K562 (cell line): Measurements from ENCODE around the gene LRP1B. TPM values are rescaled to one million over a fixed set of nuclear protein-coding genes. Genes with fewer than 3 reads are reported as not detected.

Experiments
- ATAC-seq: fragments of 200-7000 bp; cut with Tn5 transposase; 3 replicates; pipeline ENCODE4 v1.9.1; 2020; ENCODE audit warnings: moderate library complexity
- BruUV-seq: library from RNA; stranded (reverse); fragments of 400-500 nt; replicated peaks from 2 replicates; lab custom pipeline; 2021; lab: Mats Ljungman, UMichigan
- CTCF ChIA-PET: fragments of 300-600 bp; formaldehyde crosslinking; extraction: SDS; loops from one replicate; lab custom pipeline; 2021; ENCODE audit warnings: low intra/inter-chr PET ratio; lab: Yijun Ruan, JAX
- POLR2A ChIA-PET: fragments of 300-600, 350-650 bp; sonication (Branson Sonifier 250); formaldehyde crosslinking; extraction: SDS; loops from one replicate; lab custom pipeline; 2021; ENCODE audit warnings: antibody characterized with exemption, inconsistent platforms; lab: Yijun Ruan, JAX
- DNase-seq, 4 experiments: peaks; one replicate each; pipeline versions ENCODE4 v3.0.0 to v3.0.0-alpha.2; 2011 to 2018; ENCODE audit warnings: low spot score in 3 of 4, mixed read lengths in 3 of 4; ENCODE audit errors: extremely low read depth in 1 of 4
- FAIRE-seq: peaks from 2 replicates; lab custom pipeline; 2011; peaks lifted over from hg19 to GRCh38; lab: Jason Lieb, UNC
- H2AFZ ChIP-seq: 2 replicates; pipeline ENCODE4 v1.6.0; 2011; ENCODE audit warnings: low read depth, low read length, control low read depth, inconsistent platforms
- H3K27ac ChIP-seq: fragments of 200-600 bp; 3 replicates; pipeline ENCODE4 v1.8.0; 2011; ENCODE audit warnings: low read depth, mild to moderate bottlenecking, control low read depth, inconsistent platforms, low read length, moderate library complexity, mixed read lengths; ENCODE audit errors: extremely low read depth
- H3K27me3 ChIP-seq, 2 experiments: fragments of 300-600 bp in 1 of 2; 2 replicates in 1 of 2; 3 replicates in 1 of 2; pipeline versions ENCODE4 v1.6.0 to v1.8.0; 2011; ENCODE audit warnings: inconsistent platforms in 2 of 2, low read length in 2 of 2, mild to moderate bottlenecking in 1 of 2, mixed read lengths in 1 of 2, moderate library complexity in 1 of 2; ENCODE audit not compliant: control insufficient read depth in 2 of 2, insufficient read depth in 2 of 2
- H3K36me3 ChIP-seq: fragments of 300-600 bp; 3 replicates; pipeline ENCODE4 v1.8.0; 2011; ENCODE audit warnings: mild to moderate bottlenecking, low read length, inconsistent platforms; ENCODE audit not compliant: control insufficient read depth, insufficient read depth
- H3K4me1 ChIP-seq, 2 experiments: fragments of 200-600 bp in 1 of 2; replicated peaks in 1 of 2; 2 replicates in 1 of 2; 3 replicates in 1 of 2; pipeline versions ENCODE4 v1.5.1 to v1.8.0; 2011; ENCODE audit warnings: inconsistent platforms in 2 of 2, low read length in 2 of 2, mild to moderate bottlenecking in 1 of 2, mixed read lengths in 1 of 2, moderate library complexity in 1 of 2; ENCODE audit not compliant: control insufficient read depth in 2 of 2, insufficient read depth in 2 of 2
- H3K4me2 ChIP-seq: 2 replicates; pipeline ENCODE4 v1.6.1; 2011; ENCODE audit warnings: low read length, control low read depth, inconsistent platforms, mixed read lengths; ENCODE audit not compliant: insufficient read depth
- H3K4me3 ChIP-seq: fragments of 200-600 bp; sonication (generic), shearing (Covaris generic); 2 replicates; pipeline ENCODE4 v1.5.1; 2016; ENCODE audit warnings: control low read depth, inconsistent platforms
- H3K79me2 ChIP-seq: fragments of 200-600 bp; 3 replicates; pipeline ENCODE4 v1.8.0; 2011; ENCODE audit warnings: low read length, inconsistent platforms; ENCODE audit not compliant: control insufficient read depth, insufficient read depth
- H3K9ac ChIP-seq, 2 experiments: 2 replicates each; pipeline versions ENCODE4 v1.6.0 to v1.6.1; 2011; ENCODE audit warnings: low read depth in 2 of 2, low read length in 2 of 2, control low read depth in 1 of 2, inconsistent platforms in 1 of 2, mild to moderate bottlenecking in 1 of 2, mixed read lengths in 1 of 2; ENCODE audit not compliant: insufficient read depth in 1 of 2
- H3K9me1 ChIP-seq: one replicate; pipeline ENCODE4 v1.6.0; 2011; ENCODE audit warnings: inconsistent platforms, mild to moderate bottlenecking, low read length, moderate library complexity; ENCODE audit not compliant: control insufficient read depth, insufficient read depth
- H3K9me3 ChIP-seq: replicated peaks from 2 replicates; pipeline ENCODE4 v1.5.1; 2011; ENCODE audit warnings: low read depth, low read length, inconsistent platforms; ENCODE audit not compliant: control insufficient read depth, insufficient read depth
- H4K20me1 ChIP-seq: replicated peaks from 2 replicates; pipeline ENCODE4 v1.6.1; 2011; ENCODE audit warnings: low read length, inconsistent platforms, mixed read lengths; ENCODE audit not compliant: control insufficient read depth, insufficient read depth
- DACH1 ChIP-seq: fragments of 450-650 bp; IDR thresholded peaks from 2 replicates; pipeline ENCODE4 v1.6.1; 2018; ENCODE audit not compliant: partially characterized antibody
- EP300 ChIP-seq: IDR thresholded peaks from 2 replicates; pipeline ENCODE4 v1.6.1; 2012; ENCODE audit warnings: low read length, improper control_type of control experiment
- EZH2 ChIP-seq: IDR thresholded peaks from 2 replicates; pipeline ENCODE4 v1.6.1; 2012; ENCODE audit warnings: low read depth, mild to moderate bottlenecking, inconsistent platforms, low read length, borderline replicate concordance
- HNRNPK ChIP-seq: fragments of 200-400 bp; formaldehyde crosslinking; IDR thresholded peaks from one replicate; pipeline ENCODE4 v1.6.1; 2018; ENCODE audit warnings: mild to moderate bottlenecking, low read depth, low read length; ENCODE audit not compliant: poor library complexity, severe bottlenecking
- RBBP5 ChIP-seq: fragments of 200-600 bp; sonication (generic); IDR thresholded peaks from 2 replicates; pipeline ENCODE4 v1.6.1; 2012; ENCODE audit warnings: borderline replicate concordance, mild to moderate bottlenecking, low read length, control low read depth, inconsistent platforms; ENCODE audit not compliant: insufficient read depth, poor library complexity, severe bottlenecking
- SRSF1 ChIP-seq: fragments of 200-400 bp; formaldehyde crosslinking; IDR thresholded peaks from 2 replicates; pipeline ENCODE4 v1.6.1; 2017; ENCODE audit warnings: mild to moderate bottlenecking, low read depth, low read length, moderate library complexity
- ZKSCAN3 ChIP-seq: fragments of 250-450 bp; sonication (Bioruptor Pico); IDR thresholded peaks from 2 replicates; pipeline ENCODE4 v1.4.0; 2020
- WGBS: fragments of 100-300 bp; shearing (Covaris generic); methylation state at CpG from one replicate; pipeline ENCODE4 v1.1.6; 2016; ENCODE audit warnings: low coverage, mixed read lengths; ENCODE audit not compliant: insufficient coverage; ENCODE audit errors: missing lambda C conversion rate; 5-methylcytosine and 5-hydroxymethylcytosine counted together
- in situ Hi-C: fragments of 300-500 bp; cut with MboI; formaldehyde crosslinking; loops from 4 replicates; pipeline ENCODE4 v1.15.0; 2018; ENCODE audit warnings: inconsistent platforms, mixed read lengths
- intact Hi-C: fragments of 100-400 bp; cut with micrococcal nuclease; formaldehyde crosslinking; loops from 2 replicates; pipeline ENCODE4 v1.14.2; 2022
- polyA plus RNA-seq, 8 experiments: library from polyadenylated mRNA; depleted of rRNA in 4 of 8; stranded (reverse) in 5 of 8; unstranded in 3 of 8; fragments of >200 nt; fragmentation: Nextera tagmentation in 2 of 8; fragmentation: Illumina TruSeq in 1 of 8; extraction: Ambion mirVana in 2 of 8; extraction: Trizol in 1 of 8; gene quantifications; 2 replicates each; pipeline versions ENCODE4 v1.2.1 to v1.2.3, GENCODE V29; 2011 to 2014; ENCODE audit warnings: inconsistent platforms in 1 of 8, missing spikeins in 1 of 8
- total RNA-seq, 7 experiments: library from RNA; depleted of rRNA in 6 of 7; stranded (reverse); fragments of >200 nt in 6 of 7; fragmentation: Illumina TruSeq in 2 of 7; extraction: Trizol in 2 of 7; gene quantifications; 2 replicates each; pipeline versions ENCODE4 v1.2.1 to v1.2.3, GENCODE V29; 2011 to 2021; ENCODE audit warnings: low replicate concordance in 1 of 7
- TF ChIP-seq, protein P1 (sequence below): fragments of 250-450 bp; sonication (Bioruptor Pico); IDR thresholded peaks from 2 replicates; pipeline ENCODE4 v1.4.0; 2020

Gene LRP1B
- total and polyA plus RNA-seq, 9 of the 15 experiments (the other 6 are each of a cell fraction or from before 2014, with no cell fraction given) = not detected

GRCh38 chr2:141992695-141993094, 138.1 kb downstream of the LRP1B start:
- Histone ChIP-seq H3K27me3 (no peaks in the 10 kb centered on the region), H4K20me1 (no peaks in the 10 kb centered on the region), H3K9me3 (peaks cover 1% of the 10 kb centered on the region; the same call in 1 of the 2 replicates), H3K9me1 (no peaks in the 10 kb centered on the region), H3K9ac (no peak overlapping the region), H3K4me2 (no peak overlapping the region), H3K27ac (no peak overlapping the region), H3K79me2 (no peaks in the 10 kb centered on the region), H2AFZ (no peak overlapping the region), H3K4me1 (no peaks in the 10 kb centered on the region), H3K4me3 (no peak overlapping the region), H3K36me3 (no peaks in the 10 kb centered on the region)
- FAIRE-seq = no peak
- ChIA-PET CTCF (no interaction called here), POLR2A (no interaction called here)
- no peak for TF ChIP-seq HNRNPK
- no peak for TF ChIP-seq EP300
- no peak for TF ChIP-seq ZKSCAN3 (CRISPR knock-in tag)
- TF ChIP-seq EZH2 = no peak
- no peak for TF ChIP-seq RBBP5
- TF ChIP-seq, protein P1, sequence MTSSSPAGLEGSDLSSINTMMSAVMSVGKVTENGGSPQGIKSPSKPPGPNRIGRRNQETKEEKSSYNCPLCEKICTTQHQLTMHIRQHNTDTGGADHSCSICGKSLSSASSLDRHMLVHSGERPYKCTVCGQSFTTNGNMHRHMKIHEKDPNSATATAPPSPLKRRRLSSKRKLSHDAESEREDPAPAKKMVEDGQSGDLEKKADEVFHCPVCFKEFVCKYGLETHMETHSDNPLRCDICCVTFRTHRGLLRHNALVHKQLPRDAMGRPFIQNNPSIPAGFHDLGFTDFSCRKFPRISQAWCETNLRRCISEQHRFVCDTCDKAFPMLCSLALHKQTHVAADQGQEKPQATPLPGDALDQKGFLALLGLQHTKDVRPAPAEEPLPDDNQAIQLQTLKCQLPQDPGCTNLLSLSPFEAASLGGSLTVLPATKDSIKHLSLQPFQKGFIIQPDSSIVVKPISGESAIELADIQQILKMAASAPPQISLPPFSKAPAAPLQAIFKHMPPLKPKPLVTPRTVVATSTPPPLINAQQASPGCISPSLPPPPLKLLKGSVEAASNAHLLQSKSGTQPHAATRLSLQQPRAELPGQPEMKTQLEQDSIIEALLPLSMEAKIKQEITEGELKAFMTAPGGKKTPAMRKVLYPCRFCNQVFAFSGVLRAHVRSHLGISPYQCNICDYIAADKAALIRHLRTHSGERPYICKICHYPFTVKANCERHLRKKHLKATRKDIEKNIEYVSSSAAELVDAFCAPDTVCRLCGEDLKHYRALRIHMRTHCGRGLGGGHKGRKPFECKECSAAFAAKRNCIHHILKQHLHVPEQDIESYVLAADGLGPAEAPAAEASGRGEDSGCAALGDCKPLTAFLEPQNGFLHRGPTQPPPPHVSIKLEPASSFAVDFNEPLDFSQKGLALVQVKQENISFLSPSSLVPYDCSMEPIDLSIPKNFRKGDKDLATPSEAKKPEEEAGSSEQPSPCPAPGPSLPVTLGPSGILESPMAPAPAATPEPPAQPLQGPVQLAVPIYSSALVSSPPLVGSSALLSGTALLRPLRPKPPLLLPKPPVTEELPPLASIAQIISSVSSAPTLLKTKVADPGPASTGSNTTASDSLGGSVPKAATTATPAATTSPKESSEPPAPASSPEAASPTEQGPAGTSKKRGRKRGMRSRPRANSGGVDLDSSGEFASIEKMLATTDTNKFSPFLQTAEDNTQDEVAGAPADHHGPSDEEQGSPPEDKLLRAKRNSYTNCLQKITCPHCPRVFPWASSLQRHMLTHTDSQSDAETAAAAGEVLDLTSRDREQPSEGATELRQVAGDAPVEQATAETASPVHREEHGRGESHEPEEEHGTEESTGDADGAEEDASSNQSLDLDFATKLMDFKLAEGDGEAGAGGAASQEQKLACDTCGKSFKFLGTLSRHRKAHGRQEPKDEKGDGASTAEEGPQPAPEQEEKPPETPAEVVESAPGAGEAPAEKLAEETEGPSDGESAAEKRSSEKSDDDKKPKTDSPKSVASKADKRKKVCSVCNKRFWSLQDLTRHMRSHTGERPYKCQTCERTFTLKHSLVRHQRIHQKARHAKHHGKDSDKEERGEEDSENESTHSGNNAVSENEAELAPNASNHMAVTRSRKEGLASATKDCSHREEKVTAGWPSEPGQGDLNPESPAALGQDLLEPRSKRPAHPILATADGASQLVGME (CRISPR knock-in tag) = no peak
- TF ChIP-seq SRSF1 = no peak
- TF ChIP-seq DACH1 = no peak
- in situ Hi-C loops (no loop called here), intact Hi-C loops (no loop called here)
- no peak for ATAC-seq
- no peak for DNase-seq
- BruUV-seq = no TSS peak
- WGBS = 0% methylated on average over 1 of the region's 1 CpG
